GM20000 (cell line): ENCODE results near the gene LPP.

Experiments
- DNase-seq: peaks from one replicate; pipeline ENCODE4 v3.0.0; 2012; ENCODE audit warnings: low spot score
- CTCF ChIP-seq: IDR thresholded peaks from 2 replicates; pipeline ENCODE4 v1.5.1; 2012; ENCODE audit warnings: mild to moderate bottlenecking, control low read depth; ENCODE audit errors: extremely low read depth, missing control alignments

Gene LPP

GRCh38 chr3:188202358-188203138 is 48.6 kb downstream of the LPP start:
- no peak for DNase-seq
- no peak for TF ChIP-seq CTCF

- TF ChIP-seq CTCF = no peak
These were observed 50.6 kb downstream of the LPP start for GRCh38 chr3:188204526-188204925.

GRCh38 chr3:188205992-188206416 is 52.0 kb downstream of the LPP start:
- TF ChIP-seq CTCF = no peak
- no peak for DNase-seq

More at GRCh38 chr3:188204526-188204925, 50.6 kb downstream of the LPP start:
- no peak for DNase-seq

- no peak for DNase-seq
These were observed 52.8 kb downstream of the LPP start for GRCh38 chr3:188206787-188207186.

GRCh38 chr3:188207941-188208515 is 54.1 kb downstream of the LPP start:
- no peak for DNase-seq
- no peak for TF ChIP-seq CTCF

More at GRCh38 chr3:188206787-188207186, 52.8 kb downstream of the LPP start:
- TF ChIP-seq CTCF = no peak

- no peak for DNase-seq
- no peak for TF ChIP-seq CTCF
These were observed 54.6 kb downstream of the LPP start for GRCh38 chr3:188208516-188208981.

- no peak for DNase-seq
- TF ChIP-seq CTCF = no peak
These were observed 55.1 kb downstream of the LPP start for GRCh38 chr3:188209034-188209433.
